Loucy (cell line): Measurements from ENCODE around the gene GDPGP1.

Experiments used
- H2AFZ ChIP-seq: fragments of 200-600 bp; sonication (generic); 2 replicates; pipeline ENCODE4 v1.6.0; 2016; ENCODE audit warnings: antibody characterized with exemption, mild to moderate bottlenecking, low read length, moderate library complexity
- H3F3A ChIP-seq: fragments of 200-600 bp; 2 replicates; pipeline ENCODE4 v1.6.0; 2016; ENCODE audit warnings: antibody characterized with exemption, low read depth, mild to moderate bottlenecking
- H3K27me3 ChIP-seq: fragments of 200-600 bp; sonication (generic); 2 replicates; pipeline ENCODE4 v1.6.1; 2014; ENCODE audit warnings: low read length, mild to moderate bottlenecking; ENCODE audit not compliant: insufficient read depth, poor library complexity, severe bottlenecking
- H3K36me3 ChIP-seq: fragments of 200-600 bp; sonication (generic); 2 replicates; pipeline ENCODE4 v1.6.1; 2016; ENCODE audit warnings: low read length; ENCODE audit not compliant: insufficient read depth
- H3K4me1 ChIP-seq: fragments of 200-600 bp; sonication (generic); 2 replicates; pipeline ENCODE4 v1.5.1; 2014; ENCODE audit warnings: low read length, mild to moderate bottlenecking; ENCODE audit not compliant: insufficient read depth, poor library complexity, severe bottlenecking
- H3K4me2 ChIP-seq: fragments of 200-600 bp; sonication (generic); 2 replicates; pipeline ENCODE4 v1.6.0; 2014; ENCODE audit warnings: antibody characterized with exemption, low read length, low read depth, mild to moderate bottlenecking; ENCODE audit not compliant: poor library complexity, severe bottlenecking
- H3K4me3 ChIP-seq: fragments of 200-600 bp; sonication (generic); 2 replicates; pipeline ENCODE4 v1.5.1; 2014; ENCODE audit warnings: low read length, mild to moderate bottlenecking, mixed read lengths; ENCODE audit not compliant: poor library complexity, severe bottlenecking
- H3K79me2 ChIP-seq: fragments of 200-600 bp; sonication (generic); 2 replicates; pipeline ENCODE4 v1.6.1; 2014; ENCODE audit warnings: low read length; ENCODE audit not compliant: insufficient read depth
- H3K9ac ChIP-seq: fragments of 200-600 bp; sonication (generic); 2 replicates; pipeline ENCODE4 v1.6.0; 2014; ENCODE audit warnings: mild to moderate bottlenecking, low read depth, low read length, moderate library complexity; ENCODE audit not compliant: poor library complexity, severe bottlenecking
- H3K9me2 ChIP-seq: fragments of 200-600 bp; sonication (generic); replicated peaks from 2 replicates; pipeline ENCODE4 v1.6.1; 2016; ENCODE audit warnings: low read depth, low read length, mixed read lengths
- H3K9me3 ChIP-seq: fragments of 200-600 bp; sonication (generic); 2 replicates; pipeline ENCODE4 v1.6.1; 2014; ENCODE audit warnings: mild to moderate bottlenecking, antibody characterized with exemption, low read length, low read depth; ENCODE audit not compliant: insufficient read depth
- H4K20me1 ChIP-seq: fragments of 200-600 bp; sonication (generic); 2 replicates; pipeline ENCODE4 v1.6.0; 2014; ENCODE audit warnings: antibody characterized with exemption, low read length, mild to moderate bottlenecking; ENCODE audit not compliant: insufficient read depth, poor library complexity, severe bottlenecking
- CTCF ChIP-seq: fragments of 200-600 bp; sonication (generic); conservative IDR thresholded peaks from 2 replicates; pipeline ENCODE4 v1.5.1; 2014; ENCODE audit warnings: mild to moderate bottlenecking, antibody characterized with exemption, low read length
- EZH2phosphoT487 ChIP-seq: fragments of 200-600 bp; IDR thresholded peaks from 2 replicates; pipeline ENCODE4 v1.6.1; 2018; ENCODE audit warnings: antibody characterized with exemption, mild to moderate bottlenecking, moderate library complexity, borderline replicate concordance

The GDPGP1 gene

GRCh38 chr15:90248789-90249202, 14.8 kb downstream of the GDPGP1 start:
- TF ChIP-seq EZH2phosphoT487 (no peak), CTCF (no peak)
- Histone ChIP-seq H3K4me1 (no peaks in the 10 kb centered on the region), H3K27me3 (no peaks in the 10 kb centered on the region), H3K9ac (no peak overlapping the region), H3K4me3 (no peak overlapping the region), H3K9me2 (no peaks in the 10 kb centered on the region), H3K4me2 (no peak overlapping the region), H3K9me3 (no peaks in the 10 kb centered on the region), H3K79me2 (no peaks in the 10 kb centered on the region), H4K20me1 (no peaks in the 10 kb centered on the region), H3K36me3 (no peaks in the 10 kb centered on the region), H3F3A (no peaks in the 10 kb centered on the region; the same call in 1 of the 2 replicates), H2AFZ (no peak overlapping the region)

DNA sequence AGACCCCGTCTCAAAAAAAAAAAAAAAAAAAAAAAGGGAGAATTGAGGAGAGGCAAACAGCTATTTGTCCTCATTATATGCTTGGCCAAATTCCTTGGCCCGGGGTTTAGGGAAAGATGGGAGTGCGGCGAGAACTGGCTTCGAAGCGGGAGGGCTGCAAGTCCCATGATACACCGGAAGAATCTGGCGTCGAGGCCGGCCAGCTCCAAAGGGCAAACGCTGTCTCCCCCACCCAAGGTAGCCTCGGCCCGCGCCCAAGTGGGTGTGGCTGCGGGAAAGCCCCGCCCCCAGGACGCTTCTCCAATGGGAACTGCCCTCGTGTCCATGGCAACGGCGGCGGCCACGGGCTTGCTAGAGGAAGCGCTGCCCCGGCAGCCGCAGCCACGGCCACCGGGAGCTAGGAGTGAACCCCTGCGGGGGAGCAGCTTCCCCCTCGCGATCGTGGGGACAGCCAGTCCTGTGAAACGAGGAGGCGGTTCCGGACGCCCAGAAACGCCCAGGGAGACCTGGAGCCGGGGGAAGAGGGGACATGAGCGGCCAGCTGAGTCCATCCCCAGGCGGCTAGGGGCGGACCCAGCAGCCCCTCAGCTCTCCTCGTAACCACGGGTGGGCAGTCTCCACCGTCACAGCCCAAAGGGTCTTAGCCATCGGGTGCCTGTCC, 15.3 kb downstream of the GDPGP1 start, which contains the start of gene TTLL13:
TSS of gene TTLL13 (plus strand) at position 354 of the 661 bp plus-strand sequence. CDS start 1,075 bp downstream, outside the sequence.
- no peaks in the 10 kb centered on the region for H3K9me3 ChIP-seq
- H3K36me3 ChIP-seq = no peaks in the 10 kb centered on the region
- no peaks in the 10 kb centered on the region for H3K4me1 ChIP-seq
- H3K9ac ChIP-seq = no peak within 1 kb of the TSS
- H2AFZ ChIP-seq = peak within 1 kb of the TSS; percentile 75; the same call in 1 of the 2 replicates
- no peak for TF ChIP-seq CTCF
- TF ChIP-seq EZH2phosphoT487 = no peak
- H4K20me1 ChIP-seq = no peaks in the 10 kb centered on the region
- H3K9me2 ChIP-seq = no peaks in the 10 kb centered on the region
- peak within 1 kb of the TSS; percentile 59 for H3K4me3 ChIP-seq
- peak within 1 kb of the TSS; percentile 74 for H3K4me2 ChIP-seq
- no peaks in the 10 kb centered on the region for H3K79me2 ChIP-seq
- H3K27me3 ChIP-seq = no peaks in the 10 kb centered on the region
- H3F3A ChIP-seq = no peaks in the 10 kb centered on the region; the same call in 1 of the 2 replicates

GRCh38 chr15:90257776-90258175, 23.8 kb downstream of the GDPGP1 start:
- H3K27me3 ChIP-seq = no peaks in the 10 kb centered on the region
- H4K20me1 ChIP-seq = no peaks in the 10 kb centered on the region
- H3K4me2 ChIP-seq = no peak overlapping the region
- no peaks in the 10 kb centered on the region for H3F3A ChIP-seq
- no peak for TF ChIP-seq EZH2phosphoT487
- no peak for TF ChIP-seq CTCF
- H3K79me2 ChIP-seq = no peaks in the 10 kb centered on the region
- no peaks in the 10 kb centered on the region for H3K9me3 ChIP-seq
- no peak overlapping the region for H3K9ac ChIP-seq
- no peak overlapping the region for H2AFZ ChIP-seq
- no peaks in the 10 kb centered on the region for H3K9me2 ChIP-seq
- H3K36me3 ChIP-seq = no peaks in the 10 kb centered on the region
- H3K4me1 ChIP-seq = no peaks in the 10 kb centered on the region
- H3K4me3 ChIP-seq = no peak overlapping the region
